ENCODE measurements around the gene SEC23B. TPM values are rescaled to one million over a fixed set of nuclear protein-coding genes. Genes with fewer than 3 reads are reported as not detected.
"Not testable (repeated sequence)": the region's sequence is repeated elsewhere in the genome, so short reads cannot be mapped to it uniquely, and the experiment has no call there.

SEC23B gene
- total RNA-seq, 2 experiments from 2014 or later = 88.5 to 89.3 TPM

- no peak for DNase-seq
- H3K4me3 Mint-ChIP-seq = no peak overlapping the region
- POLR2A ChIA-PET = no interaction called here
- no peaks in the 10 kb centered on the region for H3K9me3 Mint-ChIP-seq
- CTCF ChIA-PET = no interaction called here
- TF ChIP-seq CTCF (IDR thresholded peaks at IDR 0.05) = no peak
- no peaks in the 10 kb centered on the region for H3K4me1 Mint-ChIP-seq (ENCODE audit: low read depth)
- H3K36me3 Mint-ChIP-seq (ENCODE audit: low read depth) = peaks cover 22% of the 10 kb centered on the region
- intact Hi-C loops (cut with micrococcal nuclease) = no loop called here
- H3K27me3 Mint-ChIP-seq = no peaks in the 10 kb centered on the region
- ATAC-seq = no peak
- H3K27ac Mint-ChIP-seq = no peak overlapping the region
Measured at GRCh38 chr20:18523066-18523465, 15.3 kb downstream of the SEC23B start.

DNA sequence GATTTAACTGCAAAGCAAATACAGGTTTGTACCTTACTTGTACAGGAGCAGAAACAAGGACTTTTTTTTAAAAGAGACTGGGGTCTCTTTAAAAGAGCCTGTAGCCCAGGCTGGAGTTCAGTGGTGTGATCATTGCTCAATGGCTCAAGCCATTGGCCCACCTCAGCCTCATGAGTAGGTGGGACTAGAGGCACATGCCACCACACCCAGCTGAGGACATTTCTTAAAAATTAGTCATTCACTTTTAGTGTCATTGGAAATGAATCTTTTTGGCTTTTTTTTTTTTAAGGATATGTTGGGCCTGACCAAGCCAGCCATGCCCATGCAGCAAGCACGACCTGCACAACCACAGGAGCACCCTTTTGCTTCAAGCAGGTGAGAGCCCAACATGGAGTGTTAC, 16.9 kb downstream of the SEC23B start:
- H3K36me3 Mint-ChIP-seq (ENCODE audit: low read depth) = peaks cover 36% of the 10 kb centered on the region
- intact Hi-C loops (cut with micrococcal nuclease) = no loop called here
- H3K27ac Mint-ChIP-seq = no peak overlapping the region
- no peak overlapping the region for H3K4me3 Mint-ChIP-seq
- no peak for TF ChIP-seq CTCF (IDR thresholded peaks at IDR 0.05)
- POLR2A ChIA-PET = interaction anchor here (0.7 kb wide), 1 partner anchor 561 kb away, joined by 3 read pairs; no protein-coding TSS in a partner anchor
- no peaks in the 10 kb centered on the region for H3K27me3 Mint-ChIP-seq
- H3K9me3 Mint-ChIP-seq = no peaks in the 10 kb centered on the region
- no peaks in the 10 kb centered on the region for H3K4me1 Mint-ChIP-seq (ENCODE audit: low read depth)
- ATAC-seq (no peak), DNase-seq (no peak)
- CTCF ChIA-PET = no interaction called here

DNA sequence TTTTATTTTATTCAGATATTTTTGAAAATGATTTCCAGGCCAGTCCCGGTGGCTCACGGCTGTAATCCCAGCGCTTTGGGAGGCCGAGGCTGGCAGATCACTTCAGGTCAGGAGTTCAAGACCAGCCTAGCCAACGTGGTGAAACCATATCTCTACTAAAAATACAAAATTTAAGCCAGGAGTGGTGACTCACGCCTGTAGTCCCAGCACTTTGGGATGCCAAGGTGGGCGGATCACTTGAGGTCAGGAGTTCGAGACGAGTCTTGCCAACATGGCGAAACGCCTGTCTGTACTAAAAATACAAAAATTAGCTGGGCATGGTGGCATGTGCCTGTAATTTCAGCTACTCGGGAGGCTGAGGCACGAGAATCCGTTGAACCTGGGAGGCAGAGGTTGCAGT, 19.0 kb downstream of the SEC23B start:
- POLR2A ChIA-PET; H3K4me1 Mint-ChIP-seq (ENCODE audit: low read depth); H3K27ac Mint-ChIP-seq; H3K27me3 Mint-ChIP-seq; H3K4me3 Mint-ChIP-seq; ATAC-seq; DNase-seq; intact Hi-C loops (cut with micrococcal nuclease); H3K9me3 Mint-ChIP-seq: not testable (repeated sequence)
- peaks cover 46% of the 10 kb centered on the region for H3K36me3 Mint-ChIP-seq (ENCODE audit: low read depth)
- CTCF ChIA-PET = interaction anchor here (1.4 kb wide), 1 partner anchor 40 kb away, joined by 3 read pairs; no protein-coding TSS in a partner anchor

DNA sequence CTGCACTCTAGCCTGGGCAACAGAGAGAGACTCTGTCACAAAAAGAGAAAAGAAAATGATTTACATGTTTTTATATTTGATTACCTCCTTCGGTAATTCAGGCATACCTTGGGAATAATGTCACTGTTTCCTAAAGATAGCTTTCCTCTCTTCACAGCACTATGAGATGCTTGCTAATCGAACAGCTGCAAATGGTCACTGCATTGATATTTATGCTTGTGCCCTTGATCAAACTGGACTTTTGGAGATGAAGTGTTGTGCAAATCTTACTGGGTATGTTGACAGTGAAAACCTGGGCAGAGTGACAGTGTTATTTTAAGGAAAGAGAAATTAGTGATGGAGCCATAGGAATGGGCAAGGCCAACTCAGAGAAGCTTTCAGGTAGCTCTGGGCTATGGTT, 19.6 kb downstream of the SEC23B start:
- Mint-ChIP-seq H3K27ac (no peak overlapping the region), H3K4me1 (ENCODE audit: low read depth) (no peaks in the 10 kb centered on the region), H3K4me3 (no peak overlapping the region), H3K27me3 (no peaks in the 10 kb centered on the region), H3K36me3 (ENCODE audit: low read depth) (peaks cover 52% of the 10 kb centered on the region), H3K9me3 (no peaks in the 10 kb centered on the region)
- DNase-seq (no peak), ATAC-seq (no peak)
- POLR2A ChIA-PET = no interaction called here
- TF ChIP-seq CTCF (IDR thresholded peaks at IDR 0.05) = no peak
- CTCF ChIA-PET = no interaction called here
- intact Hi-C loops (cut with micrococcal nuclease) = no loop called here

GRCh38 chr20:18527836-18528235, 20.1 kb downstream of the SEC23B start:
- TF ChIP-seq CTCF (IDR thresholded peaks at IDR 0.05) = no peak
- H3K4me3 Mint-ChIP-seq = no peak overlapping the region
- DNase-seq (no peak), ATAC-seq (no peak)
- H3K27ac Mint-ChIP-seq = no peak overlapping the region
- POLR2A ChIA-PET = no interaction called here
- H3K4me1 Mint-ChIP-seq (ENCODE audit: low read depth) = no peaks in the 10 kb centered on the region
- H3K9me3 Mint-ChIP-seq = no peaks in the 10 kb centered on the region
- H3K27me3 Mint-ChIP-seq = no peaks in the 10 kb centered on the region
- intact Hi-C loops (cut with micrococcal nuclease) = no loop called here
- CTCF ChIA-PET = no interaction called here
- H3K36me3 Mint-ChIP-seq (ENCODE audit: low read depth) = peaks cover 57% of the 10 kb centered on the region

GRCh38 chr20:18529041-18529440, 21.3 kb downstream of the SEC23B start:
- H3K4me3 Mint-ChIP-seq = no peak overlapping the region
- no peaks in the 10 kb centered on the region for H3K4me1 Mint-ChIP-seq (ENCODE audit: low read depth)
- ChIA-PET POLR2A (interaction anchor here (0.8 to 1.3 kb wide), 2 partner anchors 22 to 25 kb away, joined by 3 to 6 read pairs; no protein-coding TSS in a partner anchor), CTCF (interaction anchor here (1.4 kb wide), 1 partner anchor 14 kb away, joined by 3 read pairs; no protein-coding TSS in a partner anchor)
- H3K36me3 Mint-ChIP-seq (ENCODE audit: low read depth) = peaks cover 62% of the 10 kb centered on the region
- intact Hi-C loops (cut with micrococcal nuclease) = no loop called here
- DNase-seq = no peak
- H3K9me3 Mint-ChIP-seq = no peaks in the 10 kb centered on the region
- ATAC-seq = no peak
- no peaks in the 10 kb centered on the region for H3K27me3 Mint-ChIP-seq
- H3K27ac Mint-ChIP-seq = no peak overlapping the region
- TF ChIP-seq CTCF (IDR thresholded peaks at IDR 0.05) = no peak
